Activated CD4-positive, alpha-beta T cell treated with anti-CD3 and anti-CD28 coated beads for 48 hours (primary cell): ENCODE data around the gene NLRP11.
"Not testable (repeated sequence)": the region's sequence is repeated elsewhere in the genome, so short reads cannot be mapped to it uniquely, and the experiment has no call there.

Experiments used
- DNase-seq: peaks from one replicate; pipeline ENCODE4 v3.0.0-alpha.2; 2020

NLRP11 gene

GRCh38 chr19:55777528-55777927 lies 54.3 kb downstream of the NLRP11 start:
- DNase-seq: peak; percentile 19

- DNase-seq: not testable (repeated sequence)
These were observed 62.2 kb downstream of the NLRP11 start for GRCh38 chr19:55769632-55770031.

- not testable (repeated sequence) for DNase-seq
These were observed 63.0 kb downstream of the NLRP11 start, which contains the start of gene RFPL4AL1 for GRCh38 chr19:55768818-55769217. Gene RFPL4AL1 (plus strand): TSS chr19:55769118. CDS start chr19:55771805, 2,687 bp downstream.

- no peak for DNase-seq
These were observed 65.3 kb downstream of the NLRP11 start for GRCh38 chr19:55766466-55766865.

- DNase-seq: not testable (repeated sequence)
These were observed 73.0 kb downstream of the NLRP11 start, which contains the start of gene RFPL4A for GRCh38 chr19:55758797-55759196. Gene RFPL4A (plus strand): TSS chr19:55759097. CDS start chr19:55761801, 2,704 bp downstream.

GRCh38 chr19:55756808-55757207 lies 75.0 kb downstream of the NLRP11 start:
- DNase-seq: not testable (repeated sequence)

GRCh38 chr19:55753401-55753800 lies 78.4 kb downstream of the NLRP11 start:
- no peak for DNase-seq

GRCh38 chr19:55750715-55751114 lies 81.1 kb downstream of the NLRP11 start:
- no peak for DNase-seq

GRCh38 chr19:55738302-55738701 lies 93.5 kb downstream of the NLRP11 start, which contains the start of gene NLRP9:
Gene NLRP9 (minus strand): TSS chr19:55738402. CDS start chr19:55738374, 28 bp downstream.
- DNase-seq: no peak
